ENCODE measurements around the gene TTLL11.
A peak's percentile ranks its signal among the peaks of the same experiment; 100 is the strongest.
"Not testable (repeated sequence)": the region's sequence is repeated elsewhere in the genome, so short reads cannot be mapped to it uniquely, and the experiment has no call there.

The TTLL11 gene

GRCh38 chr9:121901616-121902015, 191.5 kb downstream of the TTLL11 start:
- no peak for DNase-seq (ENCODE audit: low read depth)
- TF ChIP-seq CTCF (IDR thresholded peaks at IDR 0.05; ENCODE audit: insufficient read depth, low read depth, low read length, missing control alignments) = no peak
- H3K4me3 ChIP-seq (ENCODE audit: low read length) = no peak overlapping the region

- no peak for TF ChIP-seq CTCF (IDR thresholded peaks at IDR 0.05; ENCODE audit: insufficient read depth, low read depth, low read length, missing control alignments)
- no peak for DNase-seq (ENCODE audit: low read depth)
- H3K4me3 ChIP-seq (ENCODE audit: low read length) = no peak overlapping the region
Measured at GRCh38 chr9:121900163-121900562, 192.9 kb downstream of the TTLL11 start.

- no peak for DNase-seq (ENCODE audit: low read depth)
- H3K4me3 ChIP-seq (ENCODE audit: low read length) = no peak overlapping the region
- no peak for TF ChIP-seq CTCF (IDR thresholded peaks at IDR 0.05; ENCODE audit: insufficient read depth, low read depth, low read length, missing control alignments)
Measured at GRCh38 chr9:121898856-121899255, 194.3 kb downstream of the TTLL11 start.

- TF ChIP-seq CTCF (IDR thresholded peaks at IDR 0.05; ENCODE audit: insufficient read depth, low read depth, low read length, missing control alignments) = no peak
- H3K4me3 ChIP-seq (ENCODE audit: low read length) = no peak overlapping the region
- no peak for DNase-seq (ENCODE audit: low read depth)
Measured at GRCh38 chr9:121897140-121897539, 196.0 kb downstream of the TTLL11 start.

- no peak overlapping the region for H3K4me3 ChIP-seq (ENCODE audit: low read length)
- DNase-seq (ENCODE audit: low read depth) = no peak
- no peak for TF ChIP-seq CTCF (IDR thresholded peaks at IDR 0.05; ENCODE audit: insufficient read depth, low read depth, low read length, missing control alignments)
Measured at GRCh38 chr9:121896545-121896943, 196.6 kb downstream of the TTLL11 start.

GRCh38 chr9:121895818-121896544, 197.1 kb downstream of the TTLL11 start:
- peak; percentile 13 for DNase-seq (ENCODE audit: low read depth)
- no peak for TF ChIP-seq CTCF (IDR thresholded peaks at IDR 0.05; ENCODE audit: insufficient read depth, low read depth, low read length, missing control alignments)

GRCh38 chr9:121895358-121895757, 197.8 kb downstream of the TTLL11 start:
- no peak for DNase-seq (ENCODE audit: low read depth)
- no peak overlapping the region for H3K4me3 ChIP-seq (ENCODE audit: low read length)
- no peak for TF ChIP-seq CTCF (IDR thresholded peaks at IDR 0.05; ENCODE audit: insufficient read depth, low read depth, low read length, missing control alignments)

More at GRCh38 chr9:121895818-121896544, 197.1 kb downstream of the TTLL11 start:
- H3K4me3 ChIP-seq (ENCODE audit: low read length) = no peak overlapping the region

GRCh38 chr9:121894380-121894779, 198.7 kb downstream of the TTLL11 start:
- DNase-seq (ENCODE audit: low read depth); H3K4me3 ChIP-seq (ENCODE audit: low read length): not testable (repeated sequence)
